Thoracic aorta (tissue), 2 donors: Measurements from ENCODE around the gene HNRNPC. TPM values are rescaled to one million over a fixed set of nuclear protein-coding genes. Genes with fewer than 3 reads are reported as not detected.
A peak's percentile ranks its signal among the peaks of the same experiment; 100 is the strongest.
"Not testable (repeated sequence)": the region's sequence is repeated elsewhere in the genome, so short reads cannot be mapped to it uniquely, and the experiment has no call there.

Experiments used
- ATAC-seq: fragments of 150-250 bp; one replicate; pipeline ENCODE4 v1.8.0; 2017; ENCODE audit warnings: low read depth; ENCODE audit not compliant: insufficient number of reproducible peaks, low FRiP score
- DNase-seq: peaks from one replicate; pipeline ENCODE4 v3.0.0-alpha.2; 2020; ENCODE audit warnings: low spot score
- H3K27ac ChIP-seq, 2 donors: fragments of 200-600 bp; sonication (generic); 1 replicate in 1 of 2; 2 replicates in 1 of 2; pipeline ENCODE4 v1.5.1; 2016; ENCODE audit warnings: mild to moderate bottlenecking in 2 of 2, moderate library complexity in 2 of 2
- H3K27me3 ChIP-seq: fragments of 200-600 bp; sonication (generic); replicated peaks from 2 replicates; pipeline ENCODE4 v1.6.0; 2016; ENCODE audit warnings: mild to moderate bottlenecking; ENCODE audit not compliant: insufficient read depth
- H3K36me3 ChIP-seq: fragments of 200-600 bp; sonication (generic); one replicate; pipeline ENCODE4 v1.5.1; 2016
- H3K4me1 ChIP-seq, 2 donors: fragments of 200-600 bp; sonication (generic); 1 replicate in 1 of 2; 2 replicates in 1 of 2; pipeline versions ENCODE4 v1.5.1 to v1.6.0; 2016; ENCODE audit warnings: low read depth in 2 of 2, mild to moderate bottlenecking in 1 of 2; ENCODE audit not compliant: control insufficient read depth in 1 of 2
- H3K4me3 ChIP-seq: fragments of 200-600 bp; sonication (generic); 2 replicates; pipeline ENCODE4 v1.5.1; 2016; ENCODE audit warnings: mild to moderate bottlenecking
- H3K9me3 ChIP-seq: fragments of 200-600 bp; sonication (generic); 2 replicates; pipeline ENCODE4 v1.5.1; 2016
- CTCF ChIP-seq: fragments of 200-600 bp; sonication (generic); IDR thresholded peaks from one replicate; pipeline ENCODE4 v1.5.1; 2019; ENCODE audit warnings: antibody characterized with exemption
- total RNA-seq, 2 donors: library from RNA; depleted of rRNA; stranded (reverse); fragments of >200 nt; gene quantifications; one replicate each; pipeline versions ENCODE4 v1.1.0 to v1.2.3, GENCODE V29; 2016

HNRNPC gene
- total RNA-seq, 2 donors from 2014 or later = 208 to 422 TPM

- ATAC-seq = no peak
- Histone ChIP-seq H3K27ac (no peak overlapping the region), H3K27me3 (no peaks in the 10 kb centered on the region), H3K4me1 (peaks cover 0 to 7% of the 10 kb centered on the region in 2 donors), H3K36me3 (no peaks in the 10 kb centered on the region), H3K9me3 (no peaks in the 10 kb centered on the region), H3K4me3 (peak overlapping the region; percentile 52)
- no peak for DNase-seq
- no peak for TF ChIP-seq CTCF
Observed at GRCh38 chr14:21309238-21309636, 40.0 kb upstream of the HNRNPC start.

- Histone ChIP-seq H3K36me3 (no peaks in the 10 kb centered on the region), H3K4me3 (peak overlapping the region; percentile 52), H3K4me1 (peaks cover 0 to 7% of the 10 kb centered on the region in 2 donors), H3K9me3 (no peaks in the 10 kb centered on the region), H3K27me3 (no peaks in the 10 kb centered on the region), H3K27ac (no peak overlapping the region)
- TF ChIP-seq CTCF = no peak
- DNase-seq (no peak), ATAC-seq (no peak)
Observed at GRCh38 chr14:21308479-21309237, 39.4 kb upstream of the HNRNPC start.

DNA sequence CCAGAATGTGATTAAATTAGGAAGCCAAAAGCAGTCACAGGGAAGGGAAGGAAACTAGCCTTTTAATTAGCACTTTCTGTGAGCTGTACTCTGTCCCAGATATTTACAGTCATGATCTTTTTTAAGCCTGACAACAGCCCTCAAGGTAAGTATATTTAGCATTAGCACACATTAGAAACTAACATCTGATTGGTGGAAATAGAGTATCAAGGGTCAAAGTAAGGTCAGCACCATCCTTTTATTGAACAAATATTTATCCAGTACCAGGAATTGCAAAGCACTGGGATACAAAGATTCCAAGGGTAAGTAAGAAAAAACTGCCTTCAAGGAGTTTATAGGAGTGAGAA lies 38.9 kb upstream of the HNRNPC start:
- no peak for ATAC-seq
- H3K27ac ChIP-seq = no peak overlapping the region
- no peaks in the 10 kb centered on the region for H3K9me3 ChIP-seq
- H3K4me1 ChIP-seq = peaks cover 0 to 7% of the 10 kb centered on the region in 2 donors
- TF ChIP-seq CTCF = no peak
- no peak for DNase-seq
- H3K27me3 ChIP-seq = no peaks in the 10 kb centered on the region
- no peaks in the 10 kb centered on the region for H3K36me3 ChIP-seq
- H3K4me3 ChIP-seq = peak overlapping the region; percentile 52

DNA sequence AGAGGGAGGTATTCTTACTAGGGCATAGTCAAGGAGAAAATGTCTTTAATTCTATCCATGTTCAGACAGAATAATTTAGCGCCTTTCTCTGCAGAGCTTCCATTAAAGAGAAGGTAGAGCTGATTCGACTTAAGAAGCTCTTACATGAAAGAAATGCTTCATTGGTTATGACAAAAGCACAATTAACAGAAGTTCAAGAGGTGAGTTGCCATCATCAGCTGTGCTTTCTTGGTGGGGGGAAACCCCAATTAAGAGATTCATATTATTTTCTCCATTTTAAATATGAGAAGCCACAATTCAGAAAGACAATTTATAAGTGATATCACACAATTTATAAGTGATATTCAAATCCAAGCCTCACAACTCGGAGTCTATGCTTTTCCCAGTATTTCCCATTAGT lies 38.4 kb upstream of the HNRNPC start:
- H3K4me1 ChIP-seq = peaks cover 0 to 7% of the 10 kb centered on the region in 2 donors
- DNase-seq (no peak), ATAC-seq (no peak)
- no peak overlapping the region for H3K4me3 ChIP-seq
- H3K27me3 ChIP-seq = no peaks in the 10 kb centered on the region
- no peak overlapping the region for H3K27ac ChIP-seq
- H3K9me3 ChIP-seq = no peaks in the 10 kb centered on the region
- TF ChIP-seq CTCF = no peak
- H3K36me3 ChIP-seq = no peaks in the 10 kb centered on the region

DNA sequence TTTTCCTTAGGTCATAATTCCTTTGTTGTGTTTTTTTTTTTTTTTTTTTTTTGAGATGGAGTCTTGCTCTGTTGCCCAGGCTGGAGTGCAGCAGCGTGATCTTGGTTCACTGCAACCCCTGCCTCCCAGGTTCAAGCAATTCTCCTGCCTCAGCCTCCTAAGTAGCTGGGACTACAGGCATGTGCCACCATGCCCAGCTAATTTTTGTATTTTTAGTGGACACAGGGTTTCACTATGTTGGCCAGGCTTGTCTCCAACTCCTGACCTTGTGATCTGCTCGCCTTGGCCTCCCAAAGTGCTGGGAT lies 33.5 kb upstream of the HNRNPC start:
- not testable (repeated sequence) for ATAC-seq, H3K4me3 ChIP-seq, H3K4me1 ChIP-seq, H3K9me3 ChIP-seq, H3K36me3 ChIP-seq, DNase-seq, H3K27ac ChIP-seq, H3K27me3 ChIP-seq
